Esophagus (tissue), 2 donors: ENCODE data around the gene ACER1. TPM values are rescaled to one million over a fixed set of nuclear protein-coding genes. Genes with fewer than 3 reads are reported as not detected.
"Not testable (repeated sequence)": the region's sequence is repeated elsewhere in the genome, so short reads cannot be mapped to it uniquely, and the experiment has no call there.

ENCODE experiments used
- H3K27ac ChIP-seq, 2 donors: one replicate each; pipeline ENCODE4 v1.5.1; 2013; ENCODE audit warnings: low read depth in 2 of 2, mild to moderate bottlenecking in 2 of 2, inconsistent platforms in 1 of 2, low read length in 1 of 2, moderate library complexity in 1 of 2
- H3K27me3 ChIP-seq, 2 donors: one replicate each; pipeline ENCODE4 v1.6.1; 2013; ENCODE audit warnings: low read length in 2 of 2, control low read depth in 1 of 2, mild to moderate bottlenecking in 1 of 2; ENCODE audit not compliant: insufficient read depth in 2 of 2, control insufficient read depth in 1 of 2
- H3K36me3 ChIP-seq, 2 donors: one replicate each; pipeline ENCODE4 v1.6.1; 2013; ENCODE audit warnings: low read length in 1 of 2; ENCODE audit not compliant: control insufficient read depth in 2 of 2, insufficient read depth in 2 of 2
- H3K4me1 ChIP-seq, 2 donors: one replicate each; pipeline ENCODE4 v1.6.1; 2013; ENCODE audit warnings: low read length in 1 of 2; ENCODE audit not compliant: control insufficient read depth in 2 of 2, insufficient read depth in 2 of 2
- H3K4me3 ChIP-seq, 2 donors: one replicate each; pipeline ENCODE4 v1.5.1; 2013; ENCODE audit warnings: low read length in 2 of 2, mild to moderate bottlenecking in 2 of 2, low read depth in 1 of 2, moderate library complexity in 1 of 2
- H3K9me3 ChIP-seq, 2 donors: one replicate each; pipeline ENCODE4 v1.6.1; 2013; ENCODE audit warnings: mild to moderate bottlenecking in 2 of 2, low read depth in 1 of 2, low read length in 1 of 2, moderate library complexity in 1 of 2; ENCODE audit not compliant: control insufficient read depth in 2 of 2, insufficient read depth in 1 of 2
- WGBS, 2 donors: extraction: QIAGEN DNeasy Blood & Tissue Kit; methylation state at CpG; one replicate each; pipeline ENCODE4 v1.1.7; 2013; 5-methylcytosine and 5-hydroxymethylcytosine counted together
- polyA plus RNA-seq, 2 donors: library from polyadenylated mRNA; stranded (reverse); fragments of 200-250 nt; gene quantifications; one replicate each; pipeline ENCODE4 v1.2.3, GENCODE V29; 2013
- donor health status: healthy with polysubstance abuse.
- donor health status: Bipolar disorder and iron deficiency.

The ACER1 gene
- polyA plus RNA-seq, 2 donors: 6.2 to 7.4 TPM

GRCh38 chr19:6360445-6360844, 27.0 kb upstream of the ACER1 start:
- not testable (repeated sequence) for H3K27ac ChIP-seq, H3K9me3 ChIP-seq, H3K4me3 ChIP-seq, H3K36me3 ChIP-seq, H3K4me1 ChIP-seq, H3K27me3 ChIP-seq
- 93% methylated on average over 12 of the region's 12 CpGs for WGBS, 2 donors

GRCh38 chr19:6359568-6360341, 26.3 kb upstream of the ACER1 start:
- Histone ChIP-seq H3K36me3 (peaks cover 4 to 5% of the 10 kb centered on the region in 2 donors), H3K27ac (no peak overlapping the region), H3K4me1 (peaks cover 2% of the 10 kb centered on the region in 2 donors), H3K4me3 (no peak overlapping the region), H3K27me3 (no peaks in the 10 kb centered on the region), H3K9me3 (no peaks in the 10 kb centered on the region)
- WGBS, 2 donors: 90 to 91% methylated on average over 5 of the region's 5 CpGs

- H3K36me3 ChIP-seq: no peaks in the 10 kb centered on the region
- no peaks in the 10 kb centered on the region for H3K9me3 ChIP-seq
- WGBS, 2 donors: 37 to 55% methylated on average over 9 of the region's 9 CpGs
- peaks cover 2% of the 10 kb centered on the region in 2 donors for H3K4me1 ChIP-seq
- peak overlapping the region; percentile 47 to 86 for H3K27ac ChIP-seq
- H3K4me3 ChIP-seq: no peak overlapping the region
- H3K27me3 ChIP-seq: no peaks in the 10 kb centered on the region
Measured at GRCh38 chr19:6358003-6358402, 24.6 kb upstream of the ACER1 start.

GRCh38 chr19:6357174-6357573, 23.8 kb upstream of the ACER1 start:
- H3K27me3 ChIP-seq: no peaks in the 10 kb centered on the region
- no peaks in the 10 kb centered on the region for H3K9me3 ChIP-seq
- H3K4me1 ChIP-seq: no peaks in the 10 kb centered on the region
- peak overlapping the region; percentile 4 to 86 for H3K27ac ChIP-seq
- H3K4me3 ChIP-seq: no peak overlapping the region
- H3K36me3 ChIP-seq: no peaks in the 10 kb centered on the region
- 78 to 82% methylated on average over 14 of the region's 14 CpGs for WGBS, 2 donors

- H3K4me1 ChIP-seq, H3K36me3 ChIP-seq, H3K27me3 ChIP-seq, H3K27ac ChIP-seq, H3K4me3 ChIP-seq, H3K9me3 ChIP-seq: not testable (repeated sequence)
- 92 to 96% methylated on average over 22 to 41 of the region's 46 CpGs for WGBS, 2 donors
Measured at GRCh38 chr19:6355321-6356040, 22.1 kb upstream of the ACER1 start.

GRCh38 chr19:6354098-6354674, 20.8 kb upstream of the ACER1 start:
- 59 to 62% methylated on average over 4 of the region's 4 CpGs for WGBS, 2 donors
- no peak overlapping the region for H3K27ac ChIP-seq
- H3K36me3 ChIP-seq: no peaks in the 10 kb centered on the region
- no peaks in the 10 kb centered on the region for H3K9me3 ChIP-seq
- H3K4me3 ChIP-seq: no peak overlapping the region
- H3K4me1 ChIP-seq: no peaks in the 10 kb centered on the region
- no peaks in the 10 kb centered on the region for H3K27me3 ChIP-seq

GRCh38 chr19:6352381-6353165, 19.2 kb upstream of the ACER1 start:
- no peaks in the 10 kb centered on the region for H3K36me3 ChIP-seq
- no peaks in the 10 kb centered on the region for H3K9me3 ChIP-seq
- WGBS, 2 donors: 78 to 82% methylated on average over 2 of the region's 2 CpGs
- H3K27me3 ChIP-seq: no peaks in the 10 kb centered on the region
- peak overlapping the region in 1 of 2 donors; percentile 34 for H3K27ac ChIP-seq
- H3K4me3 ChIP-seq: no peak overlapping the region
- no peaks in the 10 kb centered on the region for H3K4me1 ChIP-seq

GRCh38 chr19:6350688-6351087, 17.3 kb upstream of the ACER1 start:
- 77 to 80% methylated on average over 2 of the region's 2 CpGs for WGBS, 2 donors
- Histone ChIP-seq H3K27me3 (no peaks in the 10 kb centered on the region), H3K9me3 (no peaks in the 10 kb centered on the region), H3K4me1 (no peaks in the 10 kb centered on the region), H3K4me3 (no peak overlapping the region), H3K36me3 (no peaks in the 10 kb centered on the region), H3K27ac (no peak overlapping the region)

- not testable (repeated sequence) for H3K27ac ChIP-seq, H3K4me1 ChIP-seq, H3K9me3 ChIP-seq, H3K27me3 ChIP-seq, H3K4me3 ChIP-seq, H3K36me3 ChIP-seq
- 82 to 87% methylated on average over 2 of the region's 2 CpGs for WGBS, 2 donors
Measured at GRCh38 chr19:6349271-6349670, 15.9 kb upstream of the ACER1 start.
